Mesendoderm (in vitro differentiated cells): ENCODE results near the gene NEDD4L.

Experiments used
- DNase-seq: peaks from one replicate; pipeline ENCODE4 v3.0.0; 2013
- H2AK5ac ChIP-seq: 2 replicates; pipeline ENCODE4 v1.6.1; 2013; ENCODE audit warnings: low read length, inconsistent platforms
- H2BK120ac ChIP-seq: 2 replicates; pipeline ENCODE4 v1.6.1; 2013; ENCODE audit warnings: low read depth, mild to moderate bottlenecking, low read length, moderate library complexity, mixed read lengths
- H2BK15ac ChIP-seq: replicated peaks from 2 replicates; pipeline ENCODE4 v1.6.1; 2013; ENCODE audit warnings: low read depth, mild to moderate bottlenecking, moderate library complexity
- H2BK5ac ChIP-seq: 2 replicates; pipeline ENCODE4 v1.6.1; 2013; ENCODE audit warnings: low read length, inconsistent platforms
- H3K18ac ChIP-seq: 2 replicates; pipeline ENCODE4 v1.6.1; 2013; ENCODE audit warnings: mild to moderate bottlenecking, low read length, mixed read lengths
- H3K23ac ChIP-seq: one replicate; pipeline ENCODE4 v1.6.1; 2013; ENCODE audit warnings: low read length
- H3K27ac ChIP-seq: 2 replicates; pipeline ENCODE4 v1.5.1; 2013; ENCODE audit warnings: low read depth, mild to moderate bottlenecking, inconsistent platforms, low read length, moderate library complexity
- H3K27me3 ChIP-seq: 2 replicates; pipeline ENCODE4 v1.6.1; 2013; ENCODE audit warnings: low read length, control low read depth, mild to moderate bottlenecking, inconsistent platforms; ENCODE audit not compliant: insufficient read depth, poor library complexity
- H3K36me3 ChIP-seq: 2 replicates; pipeline ENCODE4 v1.6.1; 2013; ENCODE audit warnings: low read length, inconsistent platforms; ENCODE audit not compliant: control insufficient read depth, insufficient read depth
- H3K4ac ChIP-seq: one replicate; pipeline ENCODE4 v1.6.1; 2013; ENCODE audit warnings: low read depth, mild to moderate bottlenecking, low read length, moderate library complexity
- H3K4me1 ChIP-seq: 2 replicates; pipeline ENCODE4 v1.6.1; 2013; ENCODE audit warnings: low read depth, low read length, inconsistent platforms; ENCODE audit not compliant: control insufficient read depth
- H3K4me2 ChIP-seq: 2 replicates; pipeline ENCODE4 v1.6.1; 2013; ENCODE audit warnings: low read length
- H3K4me3 ChIP-seq: 2 replicates; pipeline ENCODE4 v1.5.1; 2013; ENCODE audit warnings: mild to moderate bottlenecking, low read length
- H3K56ac ChIP-seq: one replicate; pipeline ENCODE4 v1.6.1; 2013; ENCODE audit warnings: low read length
- H3K79me1 ChIP-seq: 2 replicates; pipeline ENCODE4 v1.6.1; 2013; ENCODE audit warnings: low read length, inconsistent platforms
- H3K79me2 ChIP-seq: 2 replicates; pipeline ENCODE4 v1.6.1; 2013; ENCODE audit warnings: mild to moderate bottlenecking, low read length; ENCODE audit not compliant: control insufficient read depth, insufficient read depth
- H3K9ac ChIP-seq: 2 replicates; pipeline ENCODE4 v1.6.1; 2013; ENCODE audit warnings: low read length, inconsistent platforms
- H4K5ac ChIP-seq: one replicate; pipeline ENCODE4 v1.6.1; 2013; ENCODE audit warnings: low read length
- H4K8ac ChIP-seq: one replicate; pipeline ENCODE4 v1.6.1; 2013; ENCODE audit warnings: low read depth, mild to moderate bottlenecking, control low read depth, low read length, moderate library complexity
- WGBS: extraction: QIAGEN DNeasy Blood & Tissue Kit; methylation state at CpG from one replicate; pipeline ENCODE4 v1.1.7; 2013; ENCODE audit warnings: low lambda C conversion rate, missing lambda C conversion rate; ENCODE audit not compliant: insufficient coverage; ENCODE audit errors: extremely low coverage; 5-methylcytosine and 5-hydroxymethylcytosine counted together

The NEDD4L gene

GRCh38 chr18:58391231-58391825 lies 347.3 kb downstream of the NEDD4L start:
- Histone ChIP-seq H3K27ac (no peak overlapping the region), H3K56ac (no peak overlapping the region), H2AK5ac (no peak overlapping the region), H3K36me3 (peaks cover 1% of the 10 kb centered on the region), H3K4me3 (no peak overlapping the region), H3K4me2 (no peak overlapping the region), H2BK120ac (no peak overlapping the region), H3K9ac (no peak overlapping the region), H4K8ac (no peak overlapping the region), H4K5ac (no peak overlapping the region), H3K4ac (no peak overlapping the region), H3K4me1 (no peaks in the 10 kb centered on the region), H2BK5ac (no peak overlapping the region), H2BK15ac (no peak overlapping the region), H3K79me1 (no peaks in the 10 kb centered on the region), H3K79me2 (no peaks in the 10 kb centered on the region), H3K18ac (no peak overlapping the region), H3K23ac (no peak overlapping the region), H3K27me3 (no peaks in the 10 kb centered on the region)
- no CpG with 5 or more reads among the region's 1 CpG for WGBS
- DNase-seq = no peak

DNA sequence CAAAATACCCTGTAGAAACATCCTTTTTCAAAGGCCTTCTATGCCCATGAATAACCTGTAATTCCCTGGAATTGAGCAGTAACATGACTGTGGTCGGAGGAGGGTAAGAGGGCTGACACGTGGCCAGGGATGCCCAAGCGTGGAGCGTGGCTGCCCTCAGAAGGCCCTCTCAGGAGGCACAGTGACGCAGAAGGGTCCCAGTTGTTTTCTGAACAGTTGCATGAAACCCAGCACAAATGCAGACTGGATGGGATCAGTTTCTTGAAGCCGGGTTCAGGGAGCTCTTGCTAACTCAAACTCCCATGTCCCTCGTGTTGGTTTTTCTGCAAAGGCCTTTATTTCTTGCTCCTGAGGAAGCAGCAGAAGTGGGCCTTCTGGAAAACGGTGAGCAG lies 347.9 kb downstream of the NEDD4L start:
- H3K27ac ChIP-seq = no peak overlapping the region
- no CpG with 5 or more reads among the region's 8 CpGs for WGBS

GRCh38 chr18:58392324-58393000 lies 348.4 kb downstream of the NEDD4L start:
- no peak overlapping the region for H2AK5ac ChIP-seq
- no peaks in the 10 kb centered on the region for H3K4me1 ChIP-seq
- H3K56ac ChIP-seq = no peak overlapping the region
- H3K4ac ChIP-seq = no peak overlapping the region
- peak; percentile 41 for DNase-seq
- H2BK5ac ChIP-seq = no peak overlapping the region
- no peak overlapping the region for H4K5ac ChIP-seq
- H3K4me2 ChIP-seq = no peak overlapping the region
- H3K27me3 ChIP-seq = no peaks in the 10 kb centered on the region
- no peak overlapping the region for H2BK120ac ChIP-seq
- no peak overlapping the region for H3K9ac ChIP-seq
- peaks cover 1% of the 10 kb centered on the region for H3K36me3 ChIP-seq
- H3K79me2 ChIP-seq = no peaks in the 10 kb centered on the region
- H3K18ac ChIP-seq = no peak overlapping the region
- H3K79me1 ChIP-seq = no peaks in the 10 kb centered on the region
- H3K4me3 ChIP-seq = no peak overlapping the region
- no peak overlapping the region for H4K8ac ChIP-seq
- WGBS = no CpG with 5 or more reads among the region's 11 CpGs
- H2BK15ac ChIP-seq = no peak overlapping the region
- no peak overlapping the region for H3K27ac ChIP-seq
- no peak overlapping the region for H3K23ac ChIP-seq

More for the DNA sequence above, 347.9 kb downstream of the NEDD4L start:
- no peak overlapping the region for H2BK5ac ChIP-seq
- H2BK15ac ChIP-seq = no peak overlapping the region
- no peaks in the 10 kb centered on the region for H3K79me1 ChIP-seq
- H3K23ac ChIP-seq = no peak overlapping the region
- no peak overlapping the region for H3K18ac ChIP-seq
- H2BK120ac ChIP-seq = no peak overlapping the region
- H3K36me3 ChIP-seq = peaks cover 1% of the 10 kb centered on the region
- H3K4me2 ChIP-seq = no peak overlapping the region
- H3K4ac ChIP-seq = no peak overlapping the region
- no peak for DNase-seq
- no peak overlapping the region for H4K8ac ChIP-seq
- H3K27me3 ChIP-seq = no peaks in the 10 kb centered on the region
- H3K79me2 ChIP-seq = no peaks in the 10 kb centered on the region
- no peak overlapping the region for H3K56ac ChIP-seq
- H4K5ac ChIP-seq = no peak overlapping the region
- no peak overlapping the region for H2AK5ac ChIP-seq
- H3K4me1 ChIP-seq = no peaks in the 10 kb centered on the region
- no peak overlapping the region for H3K4me3 ChIP-seq
- no peak overlapping the region for H3K9ac ChIP-seq

GRCh38 chr18:58393295-58393694 lies 349.3 kb downstream of the NEDD4L start:
- WGBS = no CpG with 5 or more reads among the region's 2 CpGs
- DNase-seq = no peak
- H2BK5ac ChIP-seq = no peak overlapping the region

DNA sequence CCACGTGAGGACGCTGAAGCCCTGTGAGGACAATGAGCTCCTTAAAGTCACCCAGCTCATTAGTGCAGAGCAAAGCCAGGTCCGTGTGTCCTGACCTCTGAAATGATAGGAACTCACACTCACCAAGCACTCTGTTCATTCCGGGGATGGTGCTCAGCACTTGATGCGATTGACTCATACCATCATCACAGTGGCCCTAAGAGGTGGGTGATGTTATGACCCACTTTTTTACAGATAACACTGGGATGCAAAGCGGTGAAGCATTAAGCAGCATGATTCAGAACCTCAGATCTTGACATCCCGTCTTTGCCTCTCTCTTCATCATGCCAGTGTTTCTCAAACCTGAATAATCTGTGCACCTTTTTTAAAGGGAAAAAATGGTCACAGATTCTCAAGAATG lies 350.0 kb downstream of the NEDD4L start:
- no peak overlapping the region for H3K4ac ChIP-seq
- H3K4me3 ChIP-seq = no peak overlapping the region
- H3K18ac ChIP-seq = no peak overlapping the region
- no peaks in the 10 kb centered on the region for H3K79me2 ChIP-seq
- no peak overlapping the region for H3K27ac ChIP-seq
- H3K27me3 ChIP-seq = no peaks in the 10 kb centered on the region
- H3K36me3 ChIP-seq = peaks cover 1% of the 10 kb centered on the region
- no peak overlapping the region for H3K23ac ChIP-seq
- H4K8ac ChIP-seq = no peak overlapping the region
- H2BK120ac ChIP-seq = no peak overlapping the region
- H3K4me1 ChIP-seq = no peaks in the 10 kb centered on the region
- DNase-seq = no peak
- H4K5ac ChIP-seq = no peak overlapping the region
- H3K9ac ChIP-seq = no peak overlapping the region
- no peaks in the 10 kb centered on the region for H3K79me1 ChIP-seq
- H2AK5ac ChIP-seq = no peak overlapping the region
- no peak overlapping the region for H3K56ac ChIP-seq
- H3K4me2 ChIP-seq = no peak overlapping the region
- WGBS = no CpG with 5 or more reads among the region's 7 CpGs
- H2BK15ac ChIP-seq = no peak overlapping the region
- H2BK5ac ChIP-seq = no peak overlapping the region

More at GRCh38 chr18:58393295-58393694, 349.3 kb downstream of the NEDD4L start:
- Histone ChIP-seq H3K23ac (no peak overlapping the region), H3K4ac (no peak overlapping the region), H3K18ac (no peak overlapping the region), H3K36me3 (peaks cover 1% of the 10 kb centered on the region), H4K8ac (no peak overlapping the region), H4K5ac (no peak overlapping the region), H3K4me1 (no peaks in the 10 kb centered on the region), H3K9ac (no peak overlapping the region), H2AK5ac (no peak overlapping the region), H3K4me2 (no peak overlapping the region), H3K79me2 (no peaks in the 10 kb centered on the region), H3K56ac (no peak overlapping the region), H2BK15ac (no peak overlapping the region), H2BK120ac (no peak overlapping the region), H3K4me3 (no peak overlapping the region), H3K79me1 (no peaks in the 10 kb centered on the region), H3K27me3 (no peaks in the 10 kb centered on the region), H3K27ac (no peak overlapping the region)
